ENCODE results near the gene LNP1. TPM values are rescaled to one million over a fixed set of nuclear protein-coding genes. Genes with fewer than 3 reads are reported as not detected.

Gene LNP1
- total and polyA plus RNA-seq, 4 donors = 1.1 to 4.7 (median 1.5) TPM

DNA sequence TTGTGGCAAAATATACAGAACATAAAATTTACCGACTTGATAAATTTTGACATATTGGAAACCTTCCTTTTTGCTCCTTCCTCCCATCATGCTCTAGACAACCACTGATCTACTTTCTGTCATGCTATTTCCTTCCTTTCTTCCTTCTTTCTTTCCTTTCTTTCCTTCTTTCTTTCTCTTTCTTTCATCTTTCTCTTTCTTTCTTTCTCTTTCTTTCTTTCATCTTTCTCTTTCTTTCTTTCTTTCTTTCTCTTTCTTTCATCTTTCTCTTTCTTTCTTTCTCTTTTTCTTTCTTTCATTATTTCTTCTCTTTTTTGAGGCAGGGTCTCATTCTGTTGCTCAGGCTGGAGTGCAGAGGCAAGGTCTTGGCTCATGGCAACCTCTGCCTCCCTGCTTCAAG lies 82.2 kb downstream of the LNP1 start:
- Histone ChIP-seq H3K27ac (ENCODE audit: low read depth in 1 of 2, low read length in 2 of 2) (no peak overlapping the region), H3K36me3 (ENCODE audit: control insufficient read depth in 4 of 4, insufficient read depth in 3 of 4, low read depth in 1 of 4, low read length in 3 of 4) (no peaks in the 10 kb centered on the region), H3K27me3 (ENCODE audit: control insufficient read depth in 4 of 4, insufficient read depth in 4 of 4, low read length in 3 of 4) (no peaks in the 10 kb centered on the region), H3K4me1 (ENCODE audit: control insufficient read depth in 4 of 4, insufficient read depth in 4 of 4, low read length in 3 of 4) (no peaks in the 10 kb centered on the region), H3K9ac (ENCODE audit: low read depth in 1 of 2, low read length in 2 of 2) (no peak overlapping the region), H3K4me3 (ENCODE audit: low read depth in 1 of 3, low read length in 3 of 3) (no peak overlapping the region), H3K9me3 (ENCODE audit: control insufficient read depth in 4 of 4, low read length in 3 of 4) (no peaks in the 10 kb centered on the region)
- no peak for TF ChIP-seq SP1 (IDR thresholded peaks at IDR 0.05)
- TF ChIP-seq, protein P1, sequence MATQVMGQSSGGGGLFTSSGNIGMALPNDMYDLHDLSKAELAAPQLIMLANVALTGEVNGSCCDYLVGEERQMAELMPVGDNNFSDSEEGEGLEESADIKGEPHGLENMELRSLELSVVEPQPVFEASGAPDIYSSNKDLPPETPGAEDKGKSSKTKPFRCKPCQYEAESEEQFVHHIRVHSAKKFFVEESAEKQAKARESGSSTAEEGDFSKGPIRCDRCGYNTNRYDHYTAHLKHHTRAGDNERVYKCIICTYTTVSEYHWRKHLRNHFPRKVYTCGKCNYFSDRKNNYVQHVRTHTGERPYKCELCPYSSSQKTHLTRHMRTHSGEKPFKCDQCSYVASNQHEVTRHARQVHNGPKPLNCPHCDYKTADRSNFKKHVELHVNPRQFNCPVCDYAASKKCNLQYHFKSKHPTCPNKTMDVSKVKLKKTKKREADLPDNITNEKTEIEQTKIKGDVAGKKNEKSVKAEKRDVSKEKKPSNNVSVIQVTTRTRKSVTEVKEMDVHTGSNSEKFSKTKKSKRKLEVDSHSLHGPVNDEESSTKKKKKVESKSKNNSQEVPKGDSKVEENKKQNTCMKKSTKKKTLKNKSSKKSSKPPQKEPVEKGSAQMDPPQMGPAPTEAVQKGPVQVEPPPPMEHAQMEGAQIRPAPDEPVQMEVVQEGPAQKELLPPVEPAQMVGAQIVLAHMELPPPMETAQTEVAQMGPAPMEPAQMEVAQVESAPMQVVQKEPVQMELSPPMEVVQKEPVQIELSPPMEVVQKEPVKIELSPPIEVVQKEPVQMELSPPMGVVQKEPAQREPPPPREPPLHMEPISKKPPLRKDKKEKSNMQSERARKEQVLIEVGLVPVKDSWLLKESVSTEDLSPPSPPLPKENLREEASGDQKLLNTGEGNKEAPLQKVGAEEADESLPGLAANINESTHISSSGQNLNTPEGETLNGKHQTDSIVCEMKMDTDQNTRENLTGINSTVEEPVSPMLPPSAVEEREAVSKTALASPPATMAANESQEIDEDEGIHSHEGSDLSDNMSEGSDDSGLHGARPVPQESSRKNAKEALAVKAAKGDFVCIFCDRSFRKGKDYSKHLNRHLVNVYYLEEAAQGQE (IDR thresholded peaks at IDR 0.05) = no peak
- no peak for DNase-seq (ENCODE audit: low spot score)
- 99% methylated on average over 1 of the region's 1 CpG for WGBS

DNA sequence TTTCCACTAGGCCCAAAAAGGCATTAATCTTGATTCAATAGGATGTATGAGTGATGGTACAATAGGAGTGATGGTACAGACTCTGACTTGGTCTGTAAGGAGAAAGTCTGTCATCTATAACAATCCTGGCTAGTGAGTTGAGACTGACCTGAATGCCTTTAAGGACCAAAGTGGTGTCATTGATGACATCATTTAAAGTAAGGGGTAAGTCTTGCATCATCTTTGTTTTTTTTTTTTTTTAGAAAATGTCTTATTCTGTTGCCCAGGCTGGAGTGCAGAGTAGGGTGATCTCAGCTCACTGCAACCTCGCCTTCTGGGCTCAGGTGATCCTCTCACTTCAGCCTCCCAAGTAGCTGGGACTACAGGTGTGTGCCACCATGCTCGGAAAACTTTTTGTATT lies 85.5 kb downstream of the LNP1 start:
- no peak overlapping the region for H3K4me3 ChIP-seq (ENCODE audit: low read depth in 1 of 3, low read length in 3 of 3)
- H3K9ac ChIP-seq (ENCODE audit: low read depth in 1 of 2, low read length in 2 of 2) = no peak overlapping the region
- no peaks in the 10 kb centered on the region for H3K9me3 ChIP-seq (ENCODE audit: control insufficient read depth in 4 of 4, low read length in 3 of 4)

More for the DNA sequence above, 85.5 kb downstream of the LNP1 start:
- Histone ChIP-seq H3K4me1 (ENCODE audit: control insufficient read depth in 4 of 4, insufficient read depth in 4 of 4, low read length in 3 of 4) (peaks cover 0 to 6% (median 2%) of the 10 kb centered on the region in 4 donors), H3K36me3 (ENCODE audit: control insufficient read depth in 4 of 4, insufficient read depth in 3 of 4, low read depth in 1 of 4, low read length in 3 of 4) (no peaks in the 10 kb centered on the region), H3K27me3 (ENCODE audit: control insufficient read depth in 4 of 4, insufficient read depth in 4 of 4, low read length in 3 of 4) (no peaks in the 10 kb centered on the region), H3K27ac (ENCODE audit: low read depth in 1 of 2, low read length in 2 of 2) (no peak overlapping the region)
- no peak for DNase-seq (ENCODE audit: low spot score)
- WGBS = 90% methylated on average over 2 of the region's 2 CpGs
- TF ChIP-seq, protein P1 (IDR thresholded peaks at IDR 0.05) = no peak
- no peak for TF ChIP-seq EGR1 (IDR thresholded peaks at IDR 0.05; ENCODE audit: low read depth in 2 of 2)
- TF ChIP-seq FOXA1 (IDR thresholded peaks at IDR 0.05) = no peak
- no peak for TF ChIP-seq YY1 (IDR thresholded peaks at IDR 0.05)
- TF ChIP-seq JUND (IDR thresholded peaks at IDR 0.05) = no peak
- TF ChIP-seq SP1 (IDR thresholded peaks at IDR 0.05) = no peak
- no peak for TF ChIP-seq GABPA (IDR thresholded peaks at IDR 0.05 in 1 of 2, conservative IDR thresholded peaks at IDR 0.05 in 1 of 2)
- TF ChIP-seq HNF4A (conservative IDR thresholded peaks at IDR 0.05) = no peak
- no peak for TF ChIP-seq ATF3 (IDR thresholded peaks at IDR 0.05)
- TF ChIP-seq MAX (IDR thresholded peaks at IDR 0.05) = no peak
